Pericardium fibroblast (primary cell): Measurements from ENCODE around the gene TMEM63C. TPM values are rescaled to one million over a fixed set of nuclear protein-coding genes. Genes with fewer than 3 reads are reported as not detected.

Experiments
- total RNA-seq: library from RNA; depleted of rRNA; stranded (reverse); fragments of >200 nt; gene quantifications from 2 replicates; pipeline ENCODE4 v1.2.3, GENCODE V29; 2015

TMEM63C gene, protein sequence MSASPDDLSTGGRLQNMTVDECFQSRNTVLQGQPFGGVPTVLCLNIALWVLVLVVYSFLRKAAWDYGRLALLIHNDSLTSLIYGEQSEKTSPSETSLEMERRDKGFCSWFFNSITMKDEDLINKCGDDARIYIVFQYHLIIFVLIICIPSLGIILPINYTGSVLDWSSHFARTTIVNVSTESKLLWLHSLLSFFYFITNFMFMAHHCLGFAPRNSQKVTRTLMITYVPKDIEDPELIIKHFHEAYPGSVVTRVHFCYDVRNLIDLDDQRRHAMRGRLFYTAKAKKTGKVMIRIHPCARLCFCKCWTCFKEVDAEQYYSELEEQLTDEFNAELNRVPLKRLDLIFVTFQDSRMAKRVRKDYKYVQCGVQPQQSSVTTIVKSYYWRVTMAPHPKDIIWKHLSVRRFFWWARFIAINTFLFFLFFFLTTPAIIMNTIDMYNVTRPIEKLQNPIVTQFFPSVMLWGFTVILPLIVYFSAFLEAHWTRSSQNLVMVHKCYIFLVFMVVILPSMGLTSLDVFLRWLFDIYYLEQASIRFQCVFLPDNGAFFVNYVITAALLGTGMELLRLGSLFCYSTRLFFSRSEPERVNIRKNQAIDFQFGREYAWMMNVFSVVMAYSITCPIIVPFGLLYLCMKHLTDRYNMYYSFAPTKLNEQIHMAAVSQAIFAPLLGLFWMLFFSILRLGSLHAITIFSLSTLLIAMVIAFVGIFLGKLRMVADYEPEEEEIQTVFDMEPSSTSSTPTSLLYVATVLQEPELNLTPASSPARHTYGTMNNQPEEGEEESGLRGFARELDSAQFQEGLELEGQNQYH
- total RNA-seq: 3.4 TPM in 1 of 2 replicates, not detected in the other

GRCh38 chr14:77181603-77182437 is at the start of gene TMEM63C:
Gene TMEM63C, plus strand, starts transcription at chr14:77181798. Its CDS starts 37,016 bp downstream, at chr14:77218814.

DNA sequence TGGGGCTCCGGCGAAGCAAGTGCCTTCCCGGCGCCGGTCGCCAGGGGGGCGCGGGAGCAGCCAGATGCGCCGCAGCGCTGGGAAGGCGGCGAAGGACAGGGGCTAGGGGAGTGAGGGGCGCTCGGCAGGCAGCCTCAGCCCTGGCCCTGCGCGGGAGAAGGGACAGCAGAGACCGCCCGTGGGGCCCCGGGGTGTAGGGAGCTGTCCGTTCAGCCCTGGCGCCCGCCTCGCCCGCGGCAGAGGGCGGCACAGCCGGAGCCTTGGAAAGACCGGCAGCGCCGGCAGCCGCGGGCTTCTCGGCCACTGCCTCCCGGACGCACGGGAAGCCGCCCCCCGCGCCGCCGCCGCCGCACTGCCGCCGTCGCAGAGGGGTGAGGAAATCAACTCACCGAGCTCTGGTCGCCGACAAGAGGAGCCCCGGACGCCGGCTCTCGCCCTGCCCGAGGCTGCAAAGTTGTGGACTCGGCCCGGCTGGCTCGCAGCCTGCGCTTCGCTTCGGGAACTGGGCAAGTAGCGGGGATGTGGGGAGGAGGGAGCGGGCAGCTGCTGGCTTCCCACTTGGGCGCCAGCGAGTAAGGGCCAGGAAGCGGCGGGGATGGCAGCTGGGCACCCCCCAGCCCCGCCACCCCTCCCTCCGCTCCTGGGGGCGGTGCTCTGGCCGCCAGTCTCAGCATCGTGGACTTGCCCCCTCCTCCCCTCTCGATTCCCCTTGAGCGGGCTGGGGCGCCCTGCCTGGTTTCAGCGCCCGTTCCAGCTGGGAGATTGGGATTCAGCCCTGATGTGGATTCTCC is 40.2 kb upstream of the TMEM63C start, which contains the start of gene ZDHHC22:
Gene ZDHHC22 (minus strand): TSS at position 578 of the 791 bp plus-strand sequence. CDS start 2,053 bp downstream, outside the sequence.

DNA sequence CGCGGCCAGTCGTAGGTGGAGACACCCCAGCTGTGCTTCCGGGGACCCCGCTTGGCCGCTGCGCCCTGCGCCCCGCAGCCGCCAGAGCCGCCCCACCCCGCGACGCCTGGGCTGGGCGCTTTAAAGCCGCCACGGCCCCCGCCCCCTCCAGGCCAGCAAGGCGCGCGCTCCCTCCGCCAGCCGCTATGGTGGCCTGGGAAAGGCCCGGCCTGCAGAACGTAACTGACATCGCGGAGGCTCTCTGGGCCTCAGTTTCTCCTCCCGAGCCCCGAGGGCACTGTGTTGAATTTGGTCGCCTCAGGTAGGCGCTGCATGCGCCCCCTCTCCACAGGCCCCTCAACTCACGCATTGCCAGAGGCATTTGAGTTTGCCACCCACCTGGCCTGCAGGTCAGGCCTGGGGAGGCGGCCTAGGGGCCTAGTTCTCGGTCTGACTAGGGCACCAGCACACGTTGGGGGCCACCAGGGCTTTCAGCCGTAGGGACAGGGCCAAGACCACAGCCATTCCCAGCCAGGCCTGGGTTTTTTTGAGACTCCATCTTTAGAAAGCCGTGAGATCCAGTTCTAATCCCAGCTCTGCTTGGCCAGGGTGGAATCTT is 89.6 kb downstream of the TMEM63C start, which contains the start of gene NGB:
Gene NGB (minus strand): TSS at position 94 of the 598 bp plus-strand sequence. CDS start 269 bp downstream, outside the sequence.

Other genes starting within 250 kb of the TMEM63C start
- gene IRF2BPL, start 153.1 kb upstream of the TMEM63C start, total RNA-seq: 58.2 and 61.3 TPM in 2 replicates
- 5.6 and 6.5 TPM in 2 replicates for gene CIPC, start 83.5 kb upstream of the TMEM63C start, total RNA-seq
- not detected in 2 replicates for gene ZDHHC22, start 40.0 kb upstream of the TMEM63C start, total RNA-seq
- gene NGB, start 89.4 kb downstream of the TMEM63C start, total RNA-seq: not detected in 2 replicates
- gene POMT2, start 139.1 kb downstream of the TMEM63C start, total RNA-seq: 14.7 and 15.5 TPM in 2 replicates
- 31.2 and 39.1 TPM in 2 replicates for gene GSTZ1, start 139.2 kb downstream of the TMEM63C start, total RNA-seq
- gene TMED8, start 195.3 kb downstream of the TMEM63C start, total RNA-seq: 5.3 and 6.3 TPM in 2 replicates
- gene SAMD15, start 195.6 kb downstream of the TMEM63C start, total RNA-seq: 0.34 and 1.3 TPM in 2 replicates
- gene NOXRED1, start 241.7 kb downstream of the TMEM63C start, total RNA-seq: not detected in 2 replicates